Globus pallidus (tissue), 1 donor: ENCODE data around the gene MOB3B.

Experiments used
- DNase-seq: peaks from one replicate; pipeline ENCODE4 v3.0.0-alpha.2; 2015; ENCODE audit warnings: low spot score

The MOB3B gene

DNA sequence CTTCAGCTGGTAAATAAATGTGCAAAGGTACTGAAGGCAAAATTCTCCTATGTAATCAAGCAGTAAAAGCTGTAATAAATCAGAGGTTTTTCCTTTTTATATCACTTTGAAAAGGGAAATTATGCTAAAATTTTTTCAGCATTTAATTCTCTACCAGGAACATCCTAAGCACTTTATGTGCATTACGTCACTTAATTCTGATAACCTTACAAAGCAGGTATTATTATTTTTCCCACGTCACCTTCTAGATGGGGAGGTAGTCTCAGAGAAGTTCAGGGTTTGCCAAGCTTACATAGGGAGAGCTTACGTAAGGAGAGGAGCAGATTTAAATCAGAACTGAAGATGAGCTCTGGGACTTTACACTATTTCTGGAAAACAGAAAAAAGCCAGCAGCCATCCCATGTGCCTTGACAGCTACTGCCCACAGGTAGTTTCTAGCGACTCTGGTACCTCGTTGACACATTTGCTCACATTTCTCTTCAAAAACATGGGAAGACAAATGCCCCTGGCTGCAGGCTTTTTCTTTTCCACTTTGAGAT lies 84.5 kb downstream of the MOB3B start:
- DNase-seq: no peak

DNA sequence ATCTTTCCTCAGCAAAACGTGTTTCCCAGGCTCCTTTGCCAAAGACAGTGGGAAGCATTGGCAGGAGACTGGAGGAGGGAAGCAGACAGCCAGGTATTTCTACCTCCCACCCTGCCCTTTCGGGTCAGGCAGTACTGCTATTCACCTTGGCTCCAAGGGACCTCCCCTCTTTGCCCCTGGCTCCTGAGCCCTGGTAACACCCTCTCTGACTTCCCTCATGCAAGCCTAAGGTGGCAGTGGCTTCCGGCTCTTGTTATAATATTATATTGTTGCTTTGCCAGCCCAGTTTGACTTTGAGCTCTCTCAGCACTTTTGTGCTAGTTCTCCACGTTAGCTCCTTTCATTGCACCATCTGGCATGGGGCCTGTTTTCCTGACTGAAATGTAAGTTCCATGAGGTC lies 87.2 kb downstream of the MOB3B start:
- DNase-seq: no peak

DNA sequence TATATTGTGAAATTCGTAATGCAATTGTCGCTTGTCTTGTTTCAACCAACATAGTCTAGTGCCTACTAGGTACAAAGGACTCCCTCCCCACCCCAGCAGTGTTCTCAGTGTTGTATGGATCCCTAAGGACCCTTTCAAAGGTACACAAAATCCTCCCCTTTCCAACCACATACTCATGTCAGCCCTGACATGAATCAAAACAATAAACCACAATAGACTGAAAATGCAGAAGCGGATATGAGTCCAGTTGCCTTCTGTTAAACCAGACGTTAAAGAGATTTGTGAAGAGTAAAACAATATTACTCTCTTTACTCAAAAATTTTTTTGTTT lies 87.9 kb downstream of the MOB3B start:
- no peak for DNase-seq

DNA sequence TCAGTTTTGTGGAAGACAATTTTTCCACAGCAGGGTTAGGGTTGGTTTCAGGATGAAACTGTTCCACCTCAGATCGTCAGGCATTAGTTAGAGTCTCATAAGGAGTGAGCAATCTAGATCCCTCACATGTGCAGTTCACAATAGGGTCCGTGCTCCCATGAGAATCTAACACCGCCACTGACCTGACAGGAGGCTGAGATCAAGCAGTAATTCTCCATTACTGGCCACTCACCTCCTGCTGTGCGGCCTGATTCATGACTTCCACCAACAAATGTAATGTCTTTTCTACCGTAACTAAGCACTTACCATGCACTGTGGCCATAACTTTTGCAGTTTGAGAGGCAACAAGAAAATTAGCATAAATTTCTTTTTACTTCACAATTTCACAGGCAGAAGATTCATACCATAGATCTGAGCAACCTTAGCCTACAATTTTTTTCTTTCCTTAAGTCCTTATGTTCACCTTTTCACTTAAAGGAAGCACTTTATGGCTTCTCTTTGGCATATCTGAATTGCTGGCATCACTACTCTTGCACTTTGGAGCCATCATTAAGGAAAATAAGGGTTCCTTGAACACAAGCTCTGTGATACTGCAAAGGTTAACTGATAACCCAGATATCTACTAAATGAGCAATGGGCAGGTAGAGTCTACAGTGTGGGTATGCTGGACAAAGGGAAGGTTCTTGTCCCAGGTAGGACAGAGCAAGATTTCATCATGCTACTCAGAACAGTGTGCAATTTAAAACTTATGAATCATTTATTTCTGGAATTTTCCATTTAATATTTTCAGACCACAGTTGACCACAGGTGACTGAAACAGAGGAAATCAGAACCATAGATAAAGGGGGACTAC lies 88.5 kb downstream of the MOB3B start:
- DNase-seq: no peak

DNA sequence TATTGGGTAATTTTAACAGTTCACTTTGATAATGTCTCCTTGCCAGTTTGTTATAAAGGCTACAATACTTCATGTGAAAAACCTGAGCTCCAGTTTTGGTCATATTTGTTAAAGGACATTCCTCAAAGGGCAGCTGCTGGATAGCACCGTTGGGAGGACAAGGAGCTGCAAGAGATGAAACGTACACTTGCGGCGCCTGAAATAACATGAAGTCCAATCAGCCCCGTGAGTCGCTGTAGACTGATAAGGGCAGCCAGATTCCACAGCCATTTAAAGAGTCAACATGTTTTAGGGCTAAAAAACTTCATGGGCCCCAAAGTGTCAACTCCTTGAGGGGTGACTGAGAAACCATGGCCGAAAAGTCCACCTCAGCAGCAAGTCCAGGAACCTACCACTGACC lies 91.1 kb downstream of the MOB3B start:
- DNase-seq: no peak

DNA sequence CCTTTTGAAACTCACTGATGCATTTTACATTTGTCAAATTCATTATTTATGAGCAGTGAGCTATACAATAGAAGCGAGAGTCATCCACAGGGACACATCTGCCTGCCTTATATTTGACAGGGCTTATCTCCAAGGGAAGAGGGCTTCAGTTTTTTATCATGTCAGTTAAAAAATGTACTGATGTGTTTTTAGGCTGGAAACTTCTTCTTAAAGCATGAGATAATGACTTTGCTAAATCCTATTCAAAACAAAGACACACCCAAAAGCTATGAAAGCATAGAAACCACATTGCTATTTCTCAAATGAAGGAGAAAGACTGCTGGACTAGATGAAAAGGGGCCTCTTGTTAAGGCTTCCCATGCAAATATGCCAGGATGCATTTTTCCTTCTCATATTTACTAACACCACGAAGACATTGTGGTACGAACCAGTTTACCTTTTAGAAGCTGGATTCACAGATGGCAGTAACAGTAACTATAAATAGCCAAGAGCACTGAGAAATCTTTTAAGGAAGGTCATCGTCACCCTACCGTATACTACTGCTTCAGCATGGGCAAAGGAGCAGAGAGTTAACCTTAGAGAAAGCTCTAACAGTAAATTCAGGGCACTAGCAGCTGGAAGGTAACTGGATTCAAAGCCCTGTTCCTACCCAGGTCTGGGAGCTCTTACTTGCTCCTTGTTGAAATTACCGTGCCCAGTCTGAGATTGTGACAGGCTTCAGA lies 91.8 kb downstream of the MOB3B start:
- DNase-seq: no peak

DNA sequence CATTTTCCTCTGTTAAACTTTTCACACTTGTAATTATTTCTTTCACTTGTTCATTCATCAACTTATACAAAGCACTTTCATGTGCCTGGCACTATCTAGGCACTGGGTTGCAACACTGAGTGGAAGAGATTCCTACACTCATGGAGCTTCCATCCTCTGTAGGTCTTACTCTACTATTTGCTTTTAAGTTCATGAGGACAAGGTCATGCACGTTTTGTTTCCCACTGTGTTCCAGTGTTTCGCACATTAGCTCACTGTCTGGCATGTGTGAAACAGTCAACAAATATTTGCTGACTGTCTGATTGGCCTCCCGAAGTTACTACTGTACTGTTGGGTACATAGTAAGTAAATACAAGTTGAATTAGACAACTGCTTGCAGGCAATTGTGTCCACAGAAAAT lies 93.4 kb downstream of the MOB3B start:
- no peak for DNase-seq

DNA sequence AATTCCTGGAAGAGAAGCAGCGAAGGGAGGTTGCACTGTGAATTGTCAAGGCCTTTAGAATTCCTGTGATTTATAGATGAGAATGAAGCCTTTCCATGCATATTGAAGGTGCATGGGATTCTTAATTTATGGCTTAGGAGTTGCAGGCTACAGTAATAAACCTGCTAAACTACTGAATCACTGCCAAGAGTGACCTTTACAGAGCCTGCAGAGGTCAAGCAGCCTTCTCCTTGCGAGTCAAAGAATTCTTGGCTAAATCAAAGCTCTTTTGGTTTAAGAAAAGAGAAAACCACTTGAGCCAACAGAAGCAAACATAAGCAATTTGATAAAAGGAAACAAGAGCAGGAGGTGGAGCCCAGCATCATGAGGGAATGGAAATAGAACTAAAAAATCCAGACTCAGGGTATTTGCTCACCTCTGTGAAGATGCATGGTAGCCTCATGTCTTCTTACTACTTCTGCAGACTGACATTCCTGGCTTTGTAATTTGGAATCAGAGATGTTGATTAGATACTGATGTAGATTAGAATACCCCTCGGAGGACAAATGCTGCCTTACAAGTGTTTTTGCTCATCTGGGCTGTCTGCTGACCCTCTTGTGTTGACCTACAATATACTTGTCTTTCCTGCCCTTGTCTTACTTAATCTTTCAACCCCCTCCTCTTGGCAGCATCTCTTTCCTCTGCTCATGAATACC lies 95.8 kb downstream of the MOB3B start:
- no peak for DNase-seq

DNA sequence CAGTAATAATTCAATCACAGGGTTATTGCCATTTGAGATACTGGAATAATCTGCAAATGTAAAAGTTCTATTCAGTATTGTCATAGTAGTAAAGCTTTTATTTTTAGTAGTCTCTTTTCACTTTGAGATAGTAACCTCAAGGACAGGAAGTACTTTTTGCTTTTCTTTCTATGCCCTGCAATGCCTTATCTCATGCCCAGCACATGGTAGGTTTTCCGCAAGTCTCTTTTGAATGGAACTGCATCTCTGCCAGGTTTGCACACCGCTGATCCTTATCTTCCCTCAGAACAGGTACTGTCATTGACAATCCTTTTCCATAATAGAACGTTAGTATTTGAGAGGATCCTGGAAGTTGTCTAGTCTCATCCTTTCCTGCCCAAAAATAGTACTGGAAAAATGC lies 97.3 kb downstream of the MOB3B start:
- no peak for DNase-seq

DNA sequence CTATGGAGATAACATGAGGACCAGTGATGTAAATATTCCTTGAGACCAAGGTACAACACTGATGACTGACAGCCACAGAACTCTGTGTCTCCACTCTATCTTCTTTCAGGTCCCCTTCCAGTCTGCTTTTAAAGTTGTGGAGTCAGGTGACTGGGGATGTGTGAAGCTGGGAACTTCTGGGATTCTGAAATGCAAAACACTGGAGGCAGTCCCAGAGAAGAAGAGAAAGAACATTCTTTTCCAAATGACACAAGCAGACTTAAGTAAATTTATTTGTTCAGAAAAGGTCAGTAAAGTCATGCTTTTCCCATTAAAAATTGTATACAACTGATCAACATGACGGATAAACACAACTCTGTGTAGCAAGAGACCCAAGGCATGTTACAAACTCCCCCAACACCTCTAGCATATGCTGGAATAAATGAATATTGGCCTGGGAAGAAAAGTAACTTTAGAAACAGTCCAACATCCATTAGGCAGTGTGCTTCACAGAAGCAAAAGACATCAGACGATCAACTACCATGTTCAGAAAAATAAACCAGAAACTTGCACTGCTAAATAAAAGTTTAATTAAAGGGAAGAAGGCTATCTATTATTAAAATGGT lies 98.0 kb downstream of the MOB3B start:
- DNase-seq: no peak

DNA sequence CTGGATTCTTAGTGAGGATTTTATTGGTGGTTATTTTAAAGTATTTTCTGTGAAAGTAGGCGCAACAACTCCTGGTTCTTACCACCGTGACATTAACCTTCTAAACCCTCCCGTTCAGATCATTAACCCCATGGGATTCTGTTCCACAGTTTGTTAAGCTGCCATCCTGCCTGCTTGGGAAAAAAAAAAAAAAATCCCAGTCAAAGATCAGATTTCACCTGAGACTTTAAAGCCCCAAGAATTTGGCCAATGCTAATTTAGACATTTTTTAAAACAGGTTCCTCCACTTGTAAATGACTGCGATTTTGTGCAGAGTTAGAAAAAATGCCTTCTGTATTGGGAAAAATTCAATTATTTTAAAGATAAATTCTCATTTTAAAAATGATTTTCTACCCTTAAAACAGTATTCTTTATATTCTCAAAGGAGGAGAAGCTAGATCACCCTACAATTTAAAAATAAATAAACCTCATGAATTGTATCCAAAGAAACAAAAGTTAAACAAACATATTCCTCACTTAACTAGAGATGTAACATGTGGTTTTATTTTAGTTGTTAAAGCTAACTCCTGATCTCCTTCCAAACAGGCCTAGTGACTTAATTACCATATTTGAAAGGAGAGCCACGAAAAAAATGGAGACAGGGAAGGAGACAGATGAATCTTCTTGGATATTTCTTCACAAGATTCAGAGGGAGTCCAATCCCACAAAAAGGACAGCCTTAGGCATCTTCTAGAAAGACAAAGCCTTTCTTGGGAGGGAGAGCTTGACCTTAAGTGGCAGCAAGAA lies 98.7 kb downstream of the MOB3B start:
- DNase-seq: no peak

DNA sequence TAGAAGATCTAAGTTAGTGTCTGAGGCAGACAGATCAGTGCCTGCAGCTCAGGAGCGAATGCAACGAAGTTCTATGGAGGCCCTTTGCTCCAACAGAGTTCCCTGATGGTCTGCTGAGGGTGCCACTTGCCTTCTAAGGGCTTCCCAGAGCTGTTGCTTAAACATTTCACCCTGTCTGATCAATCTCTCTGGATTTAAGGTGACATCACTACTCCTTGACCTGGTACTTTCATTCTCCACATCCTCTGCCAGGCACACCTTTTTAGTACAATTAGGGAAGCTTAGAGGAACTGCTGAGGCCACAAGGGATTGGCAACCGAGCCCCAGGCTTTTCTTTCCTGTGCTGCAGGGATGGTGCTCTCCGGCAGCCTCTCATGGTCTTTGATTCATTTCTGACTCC lies 99.7 kb downstream of the MOB3B start:
- no peak for DNase-seq

DNA sequence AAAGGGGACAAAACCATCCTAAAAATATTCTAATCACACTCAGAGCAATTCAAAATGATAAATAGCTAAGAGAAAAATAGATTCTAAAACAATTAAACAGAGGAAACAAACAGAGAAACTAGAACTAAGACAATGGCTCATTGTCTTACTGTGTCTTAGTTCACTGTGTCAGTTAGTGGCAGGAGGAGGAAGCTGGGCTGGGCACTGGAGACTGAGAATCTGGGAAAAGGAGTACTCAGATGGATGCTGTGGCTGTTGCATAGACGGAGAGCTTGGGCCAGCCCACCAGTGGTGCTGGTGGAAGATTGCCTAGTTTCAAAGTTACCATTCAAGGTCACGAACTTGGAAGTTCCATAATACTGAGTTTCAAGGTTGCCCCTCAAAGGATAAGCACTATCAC lies 100.2 kb downstream of the MOB3B start:
- peak; percentile 89 for DNase-seq

DNA sequence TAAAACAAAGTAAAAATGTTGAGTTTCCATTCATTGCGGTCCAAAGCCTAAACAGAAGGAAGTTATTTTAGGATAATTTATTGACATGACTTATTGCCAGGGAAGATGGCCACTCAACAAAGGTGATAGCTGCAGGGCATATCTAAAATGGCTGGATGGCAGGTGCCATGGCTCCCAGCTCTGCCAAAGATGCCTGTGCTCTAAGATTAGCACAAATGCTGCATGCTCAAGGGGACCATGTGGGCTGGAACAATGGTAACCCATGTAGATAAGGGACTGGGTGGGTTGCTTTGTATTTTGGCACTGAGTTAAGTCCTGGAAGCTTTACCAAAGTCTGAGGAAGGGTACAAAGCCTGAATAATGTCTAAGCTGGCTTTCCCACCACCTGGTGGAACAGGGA lies 101.1 kb downstream of the MOB3B start:
- no peak for DNase-seq

DNA sequence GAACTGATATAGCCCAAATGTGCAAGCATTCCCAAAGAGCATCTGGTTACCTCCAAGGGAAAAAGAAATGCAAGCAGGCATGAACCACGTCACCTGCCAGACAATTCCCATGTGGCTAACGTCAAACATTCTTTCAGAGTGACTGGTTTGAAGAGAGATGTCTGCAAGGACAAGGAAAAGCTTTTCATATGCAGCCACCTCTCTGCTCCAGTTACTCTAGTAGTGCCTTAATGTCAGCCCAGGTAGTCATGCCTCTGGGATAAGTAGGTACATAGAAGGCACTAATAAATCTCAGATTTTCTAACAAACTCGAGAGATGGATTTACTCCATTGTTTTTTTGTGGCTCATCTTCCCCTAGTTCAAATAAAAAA lies 102.4 kb downstream of the MOB3B start:
- no peak for DNase-seq

DNA sequence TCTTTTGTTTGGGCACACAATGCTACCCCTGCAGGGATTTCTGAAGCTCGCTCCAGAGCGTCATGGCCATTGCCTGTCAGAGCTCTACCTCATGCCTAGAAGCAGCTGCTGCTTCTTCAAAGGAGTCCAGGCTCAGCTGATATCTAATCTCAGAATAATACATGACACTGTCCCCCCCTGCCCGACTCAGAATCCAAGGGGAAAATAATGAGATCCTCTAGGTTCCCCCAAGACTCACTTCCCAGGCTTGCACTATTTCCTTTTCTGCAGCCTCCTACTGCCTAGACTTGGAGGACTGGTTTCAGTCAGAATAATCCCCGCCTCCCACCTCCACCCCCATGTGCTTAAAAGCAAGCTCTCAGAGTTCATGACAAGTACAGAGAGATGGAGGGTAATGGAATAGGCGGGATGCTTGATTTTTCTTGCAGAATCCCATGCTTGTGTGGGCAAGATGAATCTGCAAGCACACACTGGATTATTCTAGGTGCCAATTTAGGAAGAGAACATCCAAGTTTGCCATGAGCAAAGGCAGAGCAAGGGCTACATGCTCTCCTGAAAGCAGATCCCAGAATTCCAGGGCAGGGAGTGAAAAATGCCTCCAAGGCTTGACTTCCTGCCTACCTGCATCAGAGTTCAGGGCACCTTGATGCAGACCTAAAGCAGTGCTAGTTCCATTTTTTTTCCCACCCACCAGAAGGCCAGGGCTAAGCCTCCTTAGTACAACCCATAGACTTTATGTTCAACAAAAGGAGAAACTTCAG lies 102.9 kb downstream of the MOB3B start:
- DNase-seq: no peak

DNA sequence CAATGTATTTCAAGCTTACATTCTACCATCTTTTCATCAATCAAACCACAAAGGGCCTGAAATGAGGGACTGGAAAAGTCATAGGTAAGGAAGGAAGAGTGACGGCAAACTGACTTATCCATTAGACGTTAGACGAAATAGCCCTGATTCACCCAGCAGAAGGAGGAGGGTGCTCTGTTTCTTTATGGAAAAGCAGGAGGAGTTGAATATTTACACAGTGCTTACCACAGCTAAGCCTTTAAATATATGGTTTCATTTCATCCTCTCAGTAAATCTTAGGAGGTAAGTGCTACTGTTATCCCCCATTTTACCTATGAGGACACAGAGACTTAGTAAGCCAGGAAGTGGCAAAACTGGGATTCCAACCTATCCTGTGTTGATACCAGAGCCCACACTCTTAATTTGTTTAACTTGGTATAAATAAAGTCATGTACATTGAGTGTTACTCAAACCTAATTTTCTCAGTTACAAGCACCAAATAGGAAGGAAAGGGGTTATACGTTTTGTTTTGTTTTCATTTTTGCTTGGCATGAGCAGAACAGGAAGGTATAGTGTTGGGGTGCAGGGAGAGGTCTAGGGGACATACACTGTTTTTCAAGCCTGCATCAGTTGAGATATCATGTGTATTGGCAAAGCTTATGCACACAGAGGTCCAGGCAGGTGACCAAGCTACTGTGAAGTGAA lies 103.6 kb downstream of the MOB3B start:
- DNase-seq: no peak

DNA sequence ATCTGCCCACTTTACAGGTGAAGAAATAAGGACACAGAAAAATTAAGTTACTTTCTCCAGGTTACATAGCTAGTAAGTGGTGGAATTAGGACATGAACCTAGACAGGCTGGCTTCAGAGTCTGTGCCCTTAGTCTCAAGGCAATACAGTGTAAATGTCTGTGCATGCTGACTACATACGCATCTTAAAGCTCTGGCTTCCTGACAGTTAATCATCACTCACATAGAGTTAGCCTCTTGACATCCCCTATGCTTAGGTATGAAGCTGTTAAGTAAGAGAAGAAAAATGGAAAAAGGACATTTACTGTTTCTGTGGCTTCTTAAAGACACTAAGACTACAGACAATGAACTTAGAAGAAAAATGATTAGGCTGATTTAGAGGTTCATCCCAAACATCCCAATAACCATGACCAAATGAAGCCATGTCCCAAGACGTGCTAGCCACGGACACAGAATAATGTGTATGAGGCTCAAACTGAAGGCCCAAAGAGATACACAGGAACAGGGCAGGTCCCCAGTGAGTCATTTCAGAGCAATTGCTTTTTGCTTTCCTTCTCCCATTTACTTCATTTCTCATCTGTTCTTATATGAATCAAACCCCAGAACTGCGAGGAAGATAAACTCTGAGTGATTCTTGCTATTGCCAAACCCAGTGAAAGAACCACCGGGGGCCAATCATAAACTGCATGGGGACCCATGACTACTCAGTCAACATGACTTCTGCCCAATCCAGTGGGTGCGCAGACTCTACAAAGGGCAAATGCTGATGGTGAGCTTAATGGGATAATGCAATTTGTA lies 105.5 kb downstream of the MOB3B start:
- DNase-seq: no peak

DNA sequence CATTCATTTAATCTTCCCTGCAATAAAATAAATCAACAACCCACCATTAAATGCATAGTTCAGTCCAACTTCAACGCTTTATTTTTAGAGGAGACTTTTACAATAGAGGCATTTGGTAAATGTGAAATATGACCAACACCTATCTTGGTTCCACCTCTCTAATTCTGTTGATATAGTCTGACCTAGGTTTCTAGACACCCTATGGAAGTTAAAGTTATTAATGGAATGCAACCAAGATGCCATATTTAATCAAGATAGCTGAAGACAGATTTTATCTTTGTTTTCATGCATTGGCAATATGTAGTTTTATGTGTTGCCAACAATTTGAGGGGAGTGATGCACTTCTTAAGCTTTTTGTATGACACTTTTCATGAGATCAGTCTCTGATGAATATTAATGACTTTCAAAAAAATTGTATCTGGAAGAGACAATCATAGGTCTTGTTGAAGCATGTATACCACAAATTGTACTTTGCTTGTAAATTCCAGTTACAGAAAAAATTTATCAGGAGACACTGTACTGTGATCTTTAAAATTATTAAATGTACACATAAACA lies 107.3 kb downstream of the MOB3B start:
- no peak for DNase-seq
